ENCODE data around the gene CSTF2.

GRCh38 chrX:100812216-100813158 is 7.7 kb upstream of the CSTF2 start:
- TF ChIP-seq, protein P1, sequence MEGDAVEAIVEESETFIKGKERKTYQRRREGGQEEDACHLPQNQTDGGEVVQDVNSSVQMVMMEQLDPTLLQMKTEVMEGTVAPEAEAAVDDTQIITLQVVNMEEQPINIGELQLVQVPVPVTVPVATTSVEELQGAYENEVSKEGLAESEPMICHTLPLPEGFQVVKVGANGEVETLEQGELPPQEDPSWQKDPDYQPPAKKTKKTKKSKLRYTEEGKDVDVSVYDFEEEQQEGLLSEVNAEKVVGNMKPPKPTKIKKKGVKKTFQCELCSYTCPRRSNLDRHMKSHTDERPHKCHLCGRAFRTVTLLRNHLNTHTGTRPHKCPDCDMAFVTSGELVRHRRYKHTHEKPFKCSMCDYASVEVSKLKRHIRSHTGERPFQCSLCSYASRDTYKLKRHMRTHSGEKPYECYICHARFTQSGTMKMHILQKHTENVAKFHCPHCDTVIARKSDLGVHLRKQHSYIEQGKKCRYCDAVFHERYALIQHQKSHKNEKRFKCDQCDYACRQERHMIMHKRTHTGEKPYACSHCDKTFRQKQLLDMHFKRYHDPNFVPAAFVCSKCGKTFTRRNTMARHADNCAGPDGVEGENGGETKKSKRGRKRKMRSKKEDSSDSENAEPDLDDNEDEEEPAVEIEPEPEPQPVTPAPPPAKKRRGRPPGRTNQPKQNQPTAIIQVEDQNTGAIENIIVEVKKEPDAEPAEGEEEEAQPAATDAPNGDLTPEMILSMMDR (IDR thresholded peaks at IDR 0.05) = no peak
- no peak for TF ChIP-seq POLR2A (IDR thresholded peaks at IDR 0.05)

All from right lobe of liver (tissue), 4 donors.